ENCODE data around the gene ZFP92. TPM values are rescaled to one million over a fixed set of nuclear protein-coding genes. Genes with fewer than 3 reads are reported as not detected.

Gene ZFP92
- total RNA-seq, 1 donor from 2014 or later, result 0.25 TPM

GRCh38 chrX:153450114-153450948 lies 39.1 kb downstream of the ZFP92 start:
- no peaks in the 10 kb centered on the region for H3K36me3 ChIP-seq
- no peak for TF ChIP-seq CTCF (IDR thresholded peaks at IDR 0.05)
- TF ChIP-seq POLR2AphosphoS5 (IDR thresholded peaks at IDR 0.05; ENCODE audit: insufficient read depth in 1 of 2, low read depth in 1 of 2), result no peak
- no peak for TF ChIP-seq POLR2A (IDR thresholded peaks at IDR 0.05)
- no peaks in the 10 kb centered on the region for H3K27me3 ChIP-seq
- intact Hi-C loops (cut with DNase I), result no loop called here
- DNase-seq (ENCODE audit: extremely low spot score in 2 of 2), result no peak
- H3K27ac ChIP-seq, result no peak overlapping the region
- H3K4me1 ChIP-seq, result no peaks in the 10 kb centered on the region
- no peaks in the 10 kb centered on the region for H3K9me3 ChIP-seq
- no peak overlapping the region for H3K4me3 ChIP-seq

- Histone ChIP-seq H3K27ac (no peak overlapping the region), H3K27me3 (no peaks in the 10 kb centered on the region), H3K36me3 (no peaks in the 10 kb centered on the region), H3K9me3 (no peaks in the 10 kb centered on the region), H3K4me1 (no peaks in the 10 kb centered on the region), H3K4me3 (no peak overlapping the region)
- DNase-seq (ENCODE audit: extremely low spot score in 2 of 2), result no peak
- no peak for TF ChIP-seq POLR2AphosphoS5 (IDR thresholded peaks at IDR 0.05; ENCODE audit: insufficient read depth in 1 of 2, low read depth in 1 of 2)
- no peak for TF ChIP-seq POLR2A (IDR thresholded peaks at IDR 0.05)
- no peak for TF ChIP-seq CTCF (IDR thresholded peaks at IDR 0.05)
- intact Hi-C loops (cut with DNase I), result no loop called here
These were observed 39.6 kb downstream of the ZFP92 start for GRCh38 chrX:153450949-153451277.

- intact Hi-C loops (cut with DNase I), result no loop called here
- TF ChIP-seq POLR2AphosphoS5 (IDR thresholded peaks at IDR 0.05; ENCODE audit: insufficient read depth in 1 of 2, low read depth in 1 of 2) (no peak), POLR2A (IDR thresholded peaks at IDR 0.05) (no peak), CTCF (IDR thresholded peaks at IDR 0.05) (no peak)
- Histone ChIP-seq H3K4me1 (no peaks in the 10 kb centered on the region), H3K9me3 (no peaks in the 10 kb centered on the region), H3K4me3 (no peak overlapping the region), H3K27ac (no peak overlapping the region), H3K36me3 (no peaks in the 10 kb centered on the region), H3K27me3 (no peaks in the 10 kb centered on the region)
- DNase-seq (ENCODE audit: extremely low spot score in 2 of 2), result no peak
These were observed 43.8 kb downstream of the ZFP92 start for GRCh38 chrX:153454901-153455550.

GRCh38 chrX:153455571-153455970 lies 44.3 kb downstream of the ZFP92 start:
- intact Hi-C loops (cut with DNase I), result no loop called here
- H3K27me3 ChIP-seq, result no peaks in the 10 kb centered on the region
- H3K4me3 ChIP-seq, result no peak overlapping the region
- H3K27ac ChIP-seq, result no peak overlapping the region
- DNase-seq (ENCODE audit: extremely low spot score in 2 of 2), result no peak
- H3K9me3 ChIP-seq, result no peaks in the 10 kb centered on the region
- no peaks in the 10 kb centered on the region for H3K4me1 ChIP-seq
- no peak for TF ChIP-seq POLR2AphosphoS5 (IDR thresholded peaks at IDR 0.05; ENCODE audit: insufficient read depth in 1 of 2, low read depth in 1 of 2)
- no peak for TF ChIP-seq CTCF (IDR thresholded peaks at IDR 0.05)
- TF ChIP-seq POLR2A (IDR thresholded peaks at IDR 0.05), result no peak
- no peaks in the 10 kb centered on the region for H3K36me3 ChIP-seq

GRCh38 chrX:153456161-153456560 lies 44.9 kb downstream of the ZFP92 start:
- Histone ChIP-seq H3K36me3 (no peaks in the 10 kb centered on the region), H3K27me3 (no peaks in the 10 kb centered on the region), H3K4me3 (no peak overlapping the region), H3K4me1 (no peaks in the 10 kb centered on the region), H3K9me3 (no peaks in the 10 kb centered on the region), H3K27ac (no peak overlapping the region)
- DNase-seq (ENCODE audit: extremely low spot score in 2 of 2), result no peak
- TF ChIP-seq POLR2A (IDR thresholded peaks at IDR 0.05) (no peak), POLR2AphosphoS5 (IDR thresholded peaks at IDR 0.05; ENCODE audit: insufficient read depth in 1 of 2, low read depth in 1 of 2) (no peak), CTCF (IDR thresholded peaks at IDR 0.05) (no peak)
- intact Hi-C loops (cut with DNase I), result no loop called here
